Prostate gland (tissue), 2 donors: ENCODE measurements around the gene UPK2. TPM values are rescaled to one million over a fixed set of nuclear protein-coding genes. Genes with fewer than 3 reads are reported as not detected.

Experiments
- DNase-seq: peaks from one replicate; pipeline ENCODE4 v3.0.0-alpha.2; 2019; ENCODE audit warnings: low spot score
- H3K27ac ChIP-seq, 2 donors: fragments of 200-600 bp; sonication (generic); 2 replicates each; pipeline ENCODE4 v1.5.1; 2017 to 2019
- H3K27me3 ChIP-seq: fragments of 200-600 bp; sonication (generic); replicated peaks from 2 replicates; pipeline ENCODE4 v1.5.1; 2019; ENCODE audit not compliant: insufficient read depth
- H3K36me3 ChIP-seq, 2 donors: fragments of 200-600 bp; sonication (generic); 1 replicate in 1 of 2; 2 replicates in 1 of 2; pipeline versions ENCODE4 v1.5.1 to v1.8.1; 2017 to 2019
- H3K4me1 ChIP-seq: fragments of 200-600 bp; sonication (generic); replicated peaks from 2 replicates; pipeline ENCODE4 v1.5.1; 2019
- H3K4me3 ChIP-seq, 2 donors: fragments of 200-600 bp; sonication (generic); 2 replicates each; pipeline ENCODE4 v1.5.1; 2017 to 2019
- H3K9me3 ChIP-seq: fragments of 200-600 bp; sonication (generic); 2 replicates; pipeline ENCODE4 v1.5.1; 2017
- CTCF ChIP-seq, 4 experiments: fragments of 200-600 bp in 2 of 4; fragments of 450-650 bp in 2 of 4; sonication (generic) in 2 of 4; IDR thresholded peaks; 1 replicate in 3 of 4; 2 replicates in 1 of 4; pipeline ENCODE4 v1.5.1; 2016 to 2019; ENCODE audit warnings: antibody characterized with exemption in 4 of 4, mild to moderate bottlenecking in 2 of 4, moderate library complexity in 2 of 4
- POLR2A ChIP-seq: fragments of 450-650 bp; IDR thresholded peaks from one replicate; pipeline ENCODE4 v1.6.1; 2016; ENCODE audit warnings: antibody characterized with exemption, mild to moderate bottlenecking
- POLR2AphosphoS5 ChIP-seq: sonication (generic); formaldehyde crosslinking; IDR thresholded peaks from one replicate; pipeline ENCODE4 v1.6.1; 2017; ENCODE audit warnings: antibody characterized with exemption
- WGBS: methylation state at CpG from one replicate; pipeline ENCODE4 v1.1.5; 2018; 5-methylcytosine and 5-hydroxymethylcytosine counted together
- intact Hi-C: fragments of 100-400 bp; cut with DNase I; formaldehyde crosslinking; loops from one replicate; pipeline ENCODE4 v1.14.2; 2022
- total RNA-seq, 2 donors: library from RNA; depleted of rRNA; stranded (reverse); fragments of >200 nt; gene quantifications; one replicate each; pipeline ENCODE4 v1.1.0, GENCODE V29; 2016

UPK2 gene
- total RNA-seq, 2 donors from 2014 or later, result not detected

- WGBS, result 29% methylated on average over 10 of the region's 10 CpGs
- TF ChIP-seq POLR2AphosphoS5 (no peak), POLR2A (no peak), CTCF (IDR thresholded peaks at IDR 0.05) (no peak)
- intact Hi-C loops, result no loop called here
- DNase-seq, result no peak
- Histone ChIP-seq H3K36me3 (no peaks in the 10 kb centered on the region), H3K4me3 (no peak overlapping the region), H3K9me3 (no peaks in the 10 kb centered on the region), H3K27me3 (no peaks in the 10 kb centered on the region), H3K27ac (peak overlapping the region; percentile 92 to 97), H3K4me1 (peaks cover 92% of the 10 kb centered on the region)
Observed at GRCh38 chr11:118915941-118916841, 39.9 kb upstream of the UPK2 start.

DNA sequence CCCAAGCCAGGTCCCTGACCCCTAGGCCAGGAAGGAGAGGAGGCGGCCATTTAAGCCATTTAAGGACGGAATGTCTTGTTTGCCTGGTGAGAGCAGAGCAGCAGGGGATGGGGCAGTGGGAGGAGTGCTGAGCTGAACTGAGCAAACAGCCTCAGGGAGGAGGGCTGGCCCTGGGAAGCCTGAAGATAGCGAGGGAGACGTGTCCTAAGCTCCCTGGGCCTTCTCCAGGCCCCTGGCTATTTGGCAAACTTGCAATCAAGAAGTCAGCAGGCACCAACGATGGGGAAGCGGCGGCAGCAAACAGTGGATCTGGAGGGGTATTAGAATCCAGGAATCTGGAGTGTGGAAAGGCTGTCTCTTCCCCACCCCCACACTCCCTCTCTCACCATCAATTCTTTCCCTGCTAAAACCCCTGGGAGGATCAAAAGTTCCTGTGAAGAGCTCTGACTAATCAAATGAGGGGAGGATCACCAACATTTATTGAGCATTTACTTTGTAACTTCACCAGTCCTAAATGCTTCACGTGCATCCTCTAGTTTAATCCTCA is 39.2 kb upstream of the UPK2 start:
- H3K36me3 ChIP-seq, result no peaks in the 10 kb centered on the region
- TF ChIP-seq POLR2AphosphoS5 (peak; percentile 52), CTCF (IDR thresholded peaks at IDR 0.05) (no peak), POLR2A (peak; percentile 30)
- H3K27me3 ChIP-seq, result no peaks in the 10 kb centered on the region
- H3K27ac ChIP-seq, result peak overlapping the region; percentile 92 to 97
- 13% methylated on average over 8 of the region's 8 CpGs for WGBS
- peaks cover 92% of the 10 kb centered on the region for H3K4me1 ChIP-seq
- peak; percentile 75 for DNase-seq
- no peaks in the 10 kb centered on the region for H3K9me3 ChIP-seq
- no peak overlapping the region for H3K4me3 ChIP-seq
- intact Hi-C loops, result no loop called here

- Histone ChIP-seq H3K4me1 (peaks cover 90% of the 10 kb centered on the region), H3K27ac (peak overlapping the region; percentile 92 to 97)
- no peak for DNase-seq
Observed at GRCh38 chr11:118917481-118918127, 38.5 kb upstream of the UPK2 start.

DNA sequence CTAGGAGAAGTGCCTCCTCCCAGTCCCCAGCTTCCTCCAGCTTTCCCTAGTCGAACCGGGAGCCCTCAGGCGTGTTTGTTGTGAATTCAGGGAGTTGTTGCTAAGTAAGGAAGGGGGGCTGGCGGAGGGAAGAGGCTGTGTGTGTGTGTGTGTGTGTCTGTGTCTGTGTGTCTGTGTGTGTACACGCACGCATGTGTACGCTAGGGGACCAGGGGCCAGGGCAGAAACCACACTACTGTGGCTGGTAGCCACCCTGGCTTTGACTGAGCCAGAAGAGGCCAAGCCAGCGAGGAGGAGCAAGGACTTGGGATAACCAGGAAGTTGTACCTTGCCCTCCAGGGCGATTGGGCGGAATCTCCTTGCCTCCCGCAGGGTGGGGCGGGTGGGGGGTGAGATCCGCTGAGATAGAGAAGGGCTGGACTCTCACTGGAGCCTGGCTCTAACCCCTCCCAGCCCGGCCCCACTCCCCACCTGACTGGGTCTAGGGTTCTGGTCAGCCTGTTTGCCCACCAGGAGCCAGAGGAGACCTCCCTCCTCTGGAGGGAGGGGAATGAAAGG is 37.9 kb upstream of the UPK2 start:
- Histone ChIP-seq H3K4me1 (peaks cover 90% of the 10 kb centered on the region), H3K27me3 (no peaks in the 10 kb centered on the region), H3K27ac (peak overlapping the region; percentile 92 to 97), H3K9me3 (no peaks in the 10 kb centered on the region), H3K4me3 (peak overlapping the region; percentile 9 to 24), H3K36me3 (no peaks in the 10 kb centered on the region)
- TF ChIP-seq POLR2AphosphoS5, result no peak
- TF ChIP-seq CTCF (IDR thresholded peaks at IDR 0.05), result no peak
- TF ChIP-seq POLR2A, result no peak
- DNase-seq, result peak; percentile 72
- intact Hi-C loops, result no loop called here
- WGBS, result under 1% methylated on average over 14 of the region's 14 CpGs

More at GRCh38 chr11:118917481-118918127, 38.5 kb upstream of the UPK2 start:
- Histone ChIP-seq H3K4me3 (peak overlapping the region; percentile 9 to 10), H3K9me3 (no peaks in the 10 kb centered on the region), H3K36me3 (no peaks in the 10 kb centered on the region), H3K27me3 (no peaks in the 10 kb centered on the region)
- TF ChIP-seq POLR2AphosphoS5 (peak; percentile 35), POLR2A (peak; percentile 33), CTCF (IDR thresholded peaks at IDR 0.05) (no peak)
- 17% methylated on average over 13 of the region's 13 CpGs for WGBS
- intact Hi-C loops, result no loop called here
